OCI-LY7 (cell line): ENCODE results near the gene DAPK2. TPM values are rescaled to one million over a fixed set of nuclear protein-coding genes. Genes with fewer than 3 reads are reported as not detected.

Source experiments
- BruUV-seq: library from RNA; stranded (reverse); fragments of 400-500 nt; replicated peaks from 2 replicates; lab custom pipeline; 2021; lab: Mats Ljungman, UMichigan
- CTCF ChIA-PET: fragments of 300-600 bp; sonication (Branson Sonifier 250); formaldehyde crosslinking; loops from one replicate; lab custom pipeline; 2022; ENCODE audit warnings: antibody characterized with exemption; ENCODE audit not compliant: unreplicated experiment; lab: Charles Lee
- POLR2A ChIA-PET: fragments of 300-600 bp; sonication (Branson Sonifier 250); formaldehyde crosslinking; loops from one replicate; lab custom pipeline; 2022; ENCODE audit warnings: antibody characterized with exemption; lab: Charles Lee
- DNase-seq: peaks from one replicate; pipeline ENCODE4 v3.0.0-alpha.2; 2015; ENCODE audit warnings: low spot score
- H2AFZ ChIP-seq: fragments of 200-600 bp; sonication (generic), shearing (Covaris generic); 2 replicates; pipeline ENCODE4 v1.6.1; 2014; ENCODE audit warnings: mild to moderate bottlenecking, antibody characterized with exemption, low read length, moderate library complexity
- H3K27ac ChIP-seq: fragments of 200-600 bp; sonication (generic); 2 replicates; pipeline ENCODE4 v1.5.1; 2014; ENCODE audit warnings: mixed run types, low read depth, mild to moderate bottlenecking, moderate library complexity, low read length, inconsistent platforms; ENCODE audit not compliant: poor library complexity, severe bottlenecking
- H3K36me3 ChIP-seq: fragments of 200-600 bp; sonication (generic); 2 replicates; pipeline ENCODE4 v1.6.1; 2014; ENCODE audit warnings: mild to moderate bottlenecking, antibody characterized with exemption, low read length, moderate library complexity, mixed read lengths; ENCODE audit not compliant: insufficient read depth
- H3K4me1 ChIP-seq: fragments of 200-600 bp; sonication (generic); 2 replicates; pipeline ENCODE4 v1.5.1; 2014; ENCODE audit warnings: mild to moderate bottlenecking, low read length; ENCODE audit not compliant: insufficient read depth, poor library complexity, severe bottlenecking
- H3K4me2 ChIP-seq: fragments of 200-600 bp; sonication (generic); 2 replicates; pipeline ENCODE4 v1.6.1; 2014; ENCODE audit warnings: mild to moderate bottlenecking, low read length
- H3K4me3 ChIP-seq: fragments of 200-600 bp; sonication (generic); 2 replicates; pipeline ENCODE4 v1.5.1; 2014; ENCODE audit warnings: mild to moderate bottlenecking, low read depth, low read length; ENCODE audit not compliant: poor library complexity, severe bottlenecking
- H3K79me2 ChIP-seq: fragments of 200-600 bp; sonication (generic); 2 replicates; pipeline ENCODE4 v1.6.1; 2016; ENCODE audit warnings: low read depth, mild to moderate bottlenecking, low read length, moderate library complexity, mixed read lengths; ENCODE audit not compliant: insufficient read depth
- H3K9me2 ChIP-seq: fragments of 200-600 bp; sonication (generic); 2 replicates; pipeline ENCODE4 v1.6.1; 2016; ENCODE audit warnings: mild to moderate bottlenecking, low read length, mixed read lengths; ENCODE audit not compliant: insufficient read depth
- H3K9me3 ChIP-seq: fragments of 200-600 bp; sonication (generic); 2 replicates; pipeline ENCODE4 v1.6.1; 2014; ENCODE audit warnings: mild to moderate bottlenecking, mixed run types, low read length, mixed read lengths
- H4K20me1 ChIP-seq: fragments of 200-600 bp; sonication (generic); 2 replicates; pipeline ENCODE4 v1.6.1; 2014; ENCODE audit warnings: mild to moderate bottlenecking, antibody characterized with exemption, low read length, moderate library complexity, mixed read lengths; ENCODE audit not compliant: insufficient read depth
- CTCF ChIP-seq: fragments of 200-600 bp; sonication (generic); conservative IDR thresholded peaks from 2 replicates; pipeline ENCODE4 v1.5.1; 2014; ENCODE audit warnings: mild to moderate bottlenecking, antibody characterized with exemption, low read length, moderate library complexity, mixed read lengths
- EZH2phosphoT487 ChIP-seq: fragments of 200-600 bp; sonication (generic); IDR thresholded peaks from 2 replicates; pipeline ENCODE4 v1.6.1; 2018; ENCODE audit warnings: low read depth, borderline replicate concordance, mild to moderate bottlenecking, mixed run types, antibody characterized with exemption, low read length, moderate library complexity, mixed read lengths
- intact Hi-C: fragments of 100-400 bp; cut with micrococcal nuclease; formaldehyde crosslinking; loops from one replicate; pipeline ENCODE4 v1.10.0; 2022; ENCODE audit not compliant: unreplicated experiment
- microRNA-seq: library from miRNA; unstranded; fragments of <30 nt; microRNA quantifications from one replicate; pipeline ENCODE4 v1.2.0, GENCODE V29; 2022; ENCODE audit warnings: borderline replicate concordance
- small RNA-seq: library from RNA; depleted of rRNA; stranded (forward); fragments of <200 nt; gene quantifications from one replicate; pipeline ENCODE3, GENCODE V24; 2014
- total RNA-seq, 2 experiments: library from RNA; depleted of rRNA in 1 of 2; stranded (reverse); fragments of >200 nt in 1 of 2; shearing (Covaris generic) in 1 of 2; gene quantifications; 2 replicates each; pipeline ENCODE4 v1.2.3, GENCODE V29; 2014 to 2022

Gene DAPK2
- total RNA-seq, 2 experiments from 2014 or later: 0.36 to 1.2 TPM

GRCh38 chr15:63858881-63859280 is 187.4 kb downstream of the DAPK2 start:
- no peak overlapping the region for H3K4me3 ChIP-seq
- intact Hi-C loops: no loop called here
- H3K36me3 ChIP-seq: no peaks in the 10 kb centered on the region
- TF ChIP-seq EZH2phosphoT487 (no peak), CTCF (no peak)
- POLR2A ChIA-PET: interaction anchor here (0.6 to 1.4 kb wide), 3 partner anchors 10 to 23 kb away, joined by 3 to 4 read pairs (median 3); no protein-coding TSS in a partner anchor
- BruUV-seq: no TSS peak
- H3K9me2 ChIP-seq: no peaks in the 10 kb centered on the region
- H3K79me2 ChIP-seq: no peaks in the 10 kb centered on the region
- H3K4me2 ChIP-seq: no peak overlapping the region
- H4K20me1 ChIP-seq: no peaks in the 10 kb centered on the region
- CTCF ChIA-PET: no interaction called here
- no peak overlapping the region for H2AFZ ChIP-seq
- H3K9me3 ChIP-seq: no peaks in the 10 kb centered on the region
- H3K4me1 ChIP-seq: no peaks in the 10 kb centered on the region
- no peak overlapping the region for H3K27ac ChIP-seq
- no peak for DNase-seq

- Histone ChIP-seq H3K79me2 (no peaks in the 10 kb centered on the region), H3K27ac (no peak overlapping the region), H3K36me3 (no peaks in the 10 kb centered on the region), H3K4me1 (no peaks in the 10 kb centered on the region), H3K9me3 (no peaks in the 10 kb centered on the region), H4K20me1 (no peaks in the 10 kb centered on the region), H3K4me3 (no peak overlapping the region), H3K4me2 (no peak overlapping the region), H2AFZ (no peak overlapping the region), H3K9me2 (no peaks in the 10 kb centered on the region)
- CTCF ChIA-PET: no interaction called here
- TF ChIP-seq EZH2phosphoT487 (no peak), CTCF (no peak)
- POLR2A ChIA-PET: interaction anchor here (1.1 to 1.4 kb wide), 2 partner anchors 10 to 15 kb away, joined by 3 to 4 read pairs; no protein-coding TSS in a partner anchor
- intact Hi-C loops: no loop called here
- BruUV-seq: no TSS peak
- DNase-seq: no peak
Observed at GRCh38 chr15:63858448-63858847, 187.8 kb downstream of the DAPK2 start.

GRCh38 chr15:63857461-63857856 is 188.8 kb downstream of the DAPK2 start:
- H3K4me2 ChIP-seq: no peak overlapping the region
- no peak overlapping the region for H3K27ac ChIP-seq
- intact Hi-C loops: no loop called here
- no peak overlapping the region for H2AFZ ChIP-seq
- BruUV-seq: no TSS peak
- ChIA-PET POLR2A (no interaction called here), CTCF (interaction anchor here (0.8 kb wide), 1 partner anchor 15 kb away, joined by 3 read pairs; no protein-coding TSS in a partner anchor)
- TF ChIP-seq EZH2phosphoT487: no peak
- no peak for TF ChIP-seq CTCF
- no peaks in the 10 kb centered on the region for H3K9me3 ChIP-seq
- H3K9me2 ChIP-seq: no peaks in the 10 kb centered on the region
- no peaks in the 10 kb centered on the region for H4K20me1 ChIP-seq
- no peak overlapping the region for H3K4me3 ChIP-seq
- H3K79me2 ChIP-seq: no peaks in the 10 kb centered on the region
- no peaks in the 10 kb centered on the region for H3K36me3 ChIP-seq
- H3K4me1 ChIP-seq: no peaks in the 10 kb centered on the region
- no peak for DNase-seq

Small RNA genes within 50 kb of the gene (microRNA-seq; reads per million reads assigned to microRNA genes)
- gene MIR422A: not detected

Small RNA genes within 50 kb of the gene (small RNA-seq; reads per million reads assigned to genes)
- gene AC015914.2 (not detected), gene MIR422A (not detected)

Other genes with a start within 250 kb of the DAPK2 start
- 53.2 and 55.9 TPM in 2 replicates for gene HERC1, start 212.5 kb downstream of the DAPK2 start, total RNA-seq (2014; rRNA removed; shearing (Covaris generic))
- gene HERC1, start 212.5 kb downstream of the DAPK2 start, total RNA-seq (2022): 70.0 and 71.5 TPM in 2 replicates
- 71.6 and 84.7 TPM in 2 replicates for gene CIAO2A, start 47.4 kb upstream of the DAPK2 start, total RNA-seq (2014; rRNA removed; shearing (Covaris generic))
- 78.7 and 86.7 TPM in 2 replicates for gene CIAO2A, start 47.4 kb upstream of the DAPK2 start, total RNA-seq (2022)
- gene SNX1, start 49.5 kb upstream of the DAPK2 start, total RNA-seq (2014; rRNA removed; shearing (Covaris generic)): 30.1 and 39.4 TPM in 2 replicates
- 126 and 129 TPM in 2 replicates for gene SNX1, start 49.5 kb upstream of the DAPK2 start, total RNA-seq (2022)
- 63.1 and 65.7 TPM in 2 replicates for gene SNX22, start 105.2 kb upstream of the DAPK2 start, total RNA-seq (2014; rRNA removed; shearing (Covaris generic))
- 61.6 and 68.8 TPM in 2 replicates for gene SNX22, start 105.2 kb upstream of the DAPK2 start, total RNA-seq (2022)
- 243 and 263 TPM in 2 replicates for gene PPIB, start 116.5 kb upstream of the DAPK2 start, total RNA-seq (2014; rRNA removed; shearing (Covaris generic))
- 248 and 307 TPM in 2 replicates for gene PPIB, start 116.5 kb upstream of the DAPK2 start, total RNA-seq (2022)